Neural crest cell (in vitro differentiated cells): Measurements from ENCODE around the gene ZNF611. TPM values are rescaled to one million over a fixed set of nuclear protein-coding genes. Genes with fewer than 3 reads are reported as not detected.
A peak's percentile ranks its signal among the peaks of the same experiment; 100 is the strongest.
"Not testable (repeated sequence)": the region's sequence is repeated elsewhere in the genome, so short reads cannot be mapped to it uniquely, and the experiment has no call there.

Experiments
- DNase-seq: peaks from one replicate; pipeline ENCODE4 v3.0.0; 2021; ENCODE audit warnings: low read depth, mixed read lengths, low spot score
- H3K27ac Mint-ChIP-seq: one replicate; pipeline ENCODE4 v1.8.0; 2021; ENCODE audit warnings: mild to moderate bottlenecking, mixed read lengths; ENCODE audit not compliant: unreplicated experiment
- H3K27me3 Mint-ChIP-seq: 2 replicates; pipeline ENCODE4 v1.8.0; 2021; ENCODE audit warnings: low read depth, mild to moderate bottlenecking, mixed read lengths
- H3K36me3 Mint-ChIP-seq: 2 replicates; pipeline ENCODE4 v1.8.0; 2021; ENCODE audit warnings: low read depth, mild to moderate bottlenecking, mixed read lengths
- H3K4me1 Mint-ChIP-seq: 2 replicates; pipeline ENCODE4 v1.8.0; 2021; ENCODE audit warnings: mixed read lengths
- H3K4me3 Mint-ChIP-seq: one replicate; pipeline ENCODE4 v1.8.0; 2021; ENCODE audit warnings: mild to moderate bottlenecking, mixed read lengths
- H3K9me3 Mint-ChIP-seq: 2 replicates; pipeline ENCODE4 v1.8.0; 2021; ENCODE audit warnings: mixed read lengths
- CTCF ChIP-seq: fragments of 200-600 bp; sonication (generic); conservative IDR thresholded peaks from 2 replicates; pipeline ENCODE4 v1.5.0; 2021; ENCODE audit warnings: antibody characterized with exemption, mild to moderate bottlenecking
- total RNA-seq: library from RNA; stranded (reverse); gene quantifications from 2 replicates; pipeline ENCODE4 v1.2.1, GENCODE V29; 2021

Gene ZNF611
- total RNA-seq, 1 donor from 2014 or later, result 25.7 TPM

- H3K27me3 Mint-ChIP-seq, result no peaks in the 10 kb centered on the region
- H3K36me3 Mint-ChIP-seq, result peaks cover 51% of the 10 kb centered on the region
- H3K4me1 Mint-ChIP-seq, result peaks cover 17% of the 10 kb centered on the region
- peak overlapping the region; percentile 90 for H3K27ac Mint-ChIP-seq
- DNase-seq, result no peak
- no peak overlapping the region for H3K4me3 Mint-ChIP-seq
- no peaks in the 10 kb centered on the region for H3K9me3 Mint-ChIP-seq
- no peak for TF ChIP-seq CTCF
Observed at GRCh38 chr19:52716522-52716921, 18.3 kb downstream of the ZNF611 start.

GRCh38 chr19:52715902-52716301, 18.9 kb downstream of the ZNF611 start:
- not testable (repeated sequence) for H3K27me3 Mint-ChIP-seq, H3K9me3 Mint-ChIP-seq, DNase-seq, H3K4me3 Mint-ChIP-seq
- H3K4me1 Mint-ChIP-seq, result peaks cover 17% of the 10 kb centered on the region
- H3K36me3 Mint-ChIP-seq, result peaks cover 52% of the 10 kb centered on the region
- peak overlapping the region; percentile 90 for H3K27ac Mint-ChIP-seq

GRCh38 chr19:52715330-52715729, 19.5 kb downstream of the ZNF611 start:
- not testable (repeated sequence) for H3K27ac Mint-ChIP-seq, H3K4me3 Mint-ChIP-seq, H3K27me3 Mint-ChIP-seq, DNase-seq, H3K9me3 Mint-ChIP-seq
- peaks cover 17% of the 10 kb centered on the region for H3K4me1 Mint-ChIP-seq
- peaks cover 56% of the 10 kb centered on the region for H3K36me3 Mint-ChIP-seq

GRCh38 chr19:52713051-52713450, 21.8 kb downstream of the ZNF611 start:
- peaks cover 57% of the 10 kb centered on the region for H3K36me3 Mint-ChIP-seq
- H3K9me3 Mint-ChIP-seq, DNase-seq: not testable (repeated sequence)

GRCh38 chr19:52711661-52712060, 23.2 kb downstream of the ZNF611 start:
- not testable (repeated sequence) for H3K27ac Mint-ChIP-seq, H3K4me3 Mint-ChIP-seq, DNase-seq, H3K4me1 Mint-ChIP-seq, H3K27me3 Mint-ChIP-seq, H3K9me3 Mint-ChIP-seq
- peaks cover 59% of the 10 kb centered on the region for H3K36me3 Mint-ChIP-seq

More at GRCh38 chr19:52713051-52713450, 21.8 kb downstream of the ZNF611 start:
- H3K4me3 Mint-ChIP-seq, H3K27ac Mint-ChIP-seq, H3K27me3 Mint-ChIP-seq: not testable (repeated sequence)
- H3K4me1 Mint-ChIP-seq, result peaks cover 17% of the 10 kb centered on the region

- TF ChIP-seq CTCF, result no peak
- H3K4me1 Mint-ChIP-seq, result no peaks in the 10 kb centered on the region
- no peak for DNase-seq
- H3K27me3 Mint-ChIP-seq, result no peaks in the 10 kb centered on the region
- H3K4me3 Mint-ChIP-seq, result no peak overlapping the region
- peaks cover 70% of the 10 kb centered on the region for H3K36me3 Mint-ChIP-seq
- no peak overlapping the region for H3K27ac Mint-ChIP-seq
- H3K9me3 Mint-ChIP-seq, result peaks cover 14% of the 10 kb centered on the region
Observed at GRCh38 chr19:52710538-52710937, 24.3 kb downstream of the ZNF611 start.

GRCh38 chr19:52705615-52706014, 29.2 kb downstream of the ZNF611 start:
- Mint-ChIP-seq H3K9me3 (peaks cover 26% of the 10 kb centered on the region), H3K36me3 (peaks cover 61% of the 10 kb centered on the region)
- not testable (repeated sequence) for H3K27ac Mint-ChIP-seq, H3K4me3 Mint-ChIP-seq, H3K27me3 Mint-ChIP-seq, H3K4me1 Mint-ChIP-seq, DNase-seq

GRCh38 chr19:52703917-52704316, 30.9 kb downstream of the ZNF611 start:
- no peaks in the 10 kb centered on the region for H3K27me3 Mint-ChIP-seq
- DNase-seq, result no peak
- H3K9me3 Mint-ChIP-seq, result peaks cover 28% of the 10 kb centered on the region
- H3K27ac Mint-ChIP-seq, result no peak overlapping the region
- no peak for TF ChIP-seq CTCF
- H3K36me3 Mint-ChIP-seq, result peaks cover 60% of the 10 kb centered on the region
- no peak overlapping the region for H3K4me3 Mint-ChIP-seq
- no peaks in the 10 kb centered on the region for H3K4me1 Mint-ChIP-seq
